ENCODE measurements around the gene NOVA1. TPM values are rescaled to one million over a fixed set of nuclear protein-coding genes. Genes with fewer than 3 reads are reported as not detected.

NOVA1 gene
- total and polyA plus RNA-seq, 2 donors (not counting 3 experiments of a cell fraction or from before 2014, with no cell fraction given) = 2.7 to 3.3 TPM

DNA sequence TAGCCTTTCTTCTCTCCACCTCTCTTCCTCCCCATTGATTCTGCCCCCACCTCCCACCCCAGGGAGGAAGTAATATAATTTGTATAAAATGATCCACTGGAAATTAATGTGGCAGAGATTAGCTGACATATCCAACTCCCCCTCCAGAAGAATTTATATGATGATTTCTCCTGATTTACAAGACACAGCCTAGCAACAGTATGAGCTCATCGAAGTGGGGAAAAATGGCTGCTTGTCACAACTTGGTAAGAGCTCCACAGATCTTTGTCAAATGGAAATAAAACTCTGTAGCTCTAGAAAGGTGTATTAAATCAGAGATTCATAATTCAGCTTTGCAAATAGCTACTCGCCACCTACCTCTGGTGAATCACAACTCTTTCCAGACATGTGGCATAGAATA is 195.7 kb downstream of the NOVA1 start:
- no peak for FAIRE-seq
- Histone ChIP-seq H3K79me2 (ENCODE audit: control insufficient read depth, insufficient read depth, low read length) (no peaks in the 10 kb centered on the region), H3K9ac (replicated peaks; ENCODE audit: extremely low read depth, insufficient read depth, low read length) (no peak overlapping the region), H3K4me1 (ENCODE audit: control insufficient read depth, extremely low read depth, insufficient read depth, low read length) (no peaks in the 10 kb centered on the region), H3K4me3 (replicated peaks in 1 of 3; ENCODE audit: insufficient read depth in 1 of 3, low read depth in 1 of 3, low read length in 3 of 3) (no peak overlapping the region), H3K4me2 (ENCODE audit: insufficient read depth, low read length) (no peak overlapping the region), H3K27me3 (ENCODE audit: control insufficient read depth in 2 of 2, insufficient read depth in 2 of 2, low read length in 2 of 2) (peaks cover 0 to 3% of the 10 kb centered on the region in 2 experiments), H3K9me1 (replicated peaks; ENCODE audit: control insufficient read depth, extremely low read depth, insufficient read depth, low read length) (no peaks in the 10 kb centered on the region), H2AFZ (ENCODE audit: low read depth, low read length) (no peak overlapping the region), H4K20me1 (replicated peaks; ENCODE audit: control insufficient read depth, extremely low read depth, insufficient read depth, low read length) (no peaks in the 10 kb centered on the region), H3K27ac (ENCODE audit: insufficient read depth, low read depth, low read length) (no peak overlapping the region), H3K9me3 (replicated peaks; ENCODE audit: control insufficient read depth, insufficient read depth, low read length) (no peaks in the 10 kb centered on the region), H3K36me3 (ENCODE audit: control insufficient read depth in 2 of 2, extremely low read depth in 1 of 2, insufficient read depth in 2 of 2, low read length in 2 of 2) (no peaks in the 10 kb centered on the region)
- CTCF ChIA-PET = interaction anchor here (1.5 kb wide), 1 partner anchor 989 kb away, joined by 3 read pairs; no protein-coding TSS in a partner anchor
- no peak for DNase-seq (ENCODE audit: low read depth, low spot score)
- POLR2A ChIA-PET = no interaction called here
- no TSS peak for BruUV-seq (replicated peaks)
- dilution Hi-C loops (cut with MboI; ENCODE audit: extremely low pct_ligation_motif_present, low sequenced_read_pairs) = no loop called here
- intact Hi-C loops (cut with micrococcal nuclease) = no loop called here
- TF ChIP-seq POLR2AphosphoS5 (IDR thresholded peaks at IDR 0.05; ENCODE audit: insufficient read depth, low read depth, low read length) (no peak), EZH2 (IDR thresholded peaks at IDR 0.05; ENCODE audit: borderline replicate concordance, low read depth, low read length, severe bottlenecking) (no peak), POLR2A (IDR thresholded peaks at IDR 0.05; ENCODE audit: low read depth, low read length) (no peak), FOS (IDR thresholded peaks at IDR 0.05; ENCODE audit: borderline replicate concordance, insufficient read depth, low read length) (no peak), MYC (IDR thresholded peaks at IDR 0.05; ENCODE audit: low read depth, low read length) (no peak), JUN (IDR thresholded peaks at IDR 0.05; ENCODE audit: borderline replicate concordance, insufficient read depth, insufficient read length, low read depth) (no peak), GATA2 (IDR thresholded peaks at IDR 0.05; ENCODE audit: insufficient read depth, insufficient read length, low read depth, low read length) (no peak)
- TF ChIP-seq, protein P1, sequence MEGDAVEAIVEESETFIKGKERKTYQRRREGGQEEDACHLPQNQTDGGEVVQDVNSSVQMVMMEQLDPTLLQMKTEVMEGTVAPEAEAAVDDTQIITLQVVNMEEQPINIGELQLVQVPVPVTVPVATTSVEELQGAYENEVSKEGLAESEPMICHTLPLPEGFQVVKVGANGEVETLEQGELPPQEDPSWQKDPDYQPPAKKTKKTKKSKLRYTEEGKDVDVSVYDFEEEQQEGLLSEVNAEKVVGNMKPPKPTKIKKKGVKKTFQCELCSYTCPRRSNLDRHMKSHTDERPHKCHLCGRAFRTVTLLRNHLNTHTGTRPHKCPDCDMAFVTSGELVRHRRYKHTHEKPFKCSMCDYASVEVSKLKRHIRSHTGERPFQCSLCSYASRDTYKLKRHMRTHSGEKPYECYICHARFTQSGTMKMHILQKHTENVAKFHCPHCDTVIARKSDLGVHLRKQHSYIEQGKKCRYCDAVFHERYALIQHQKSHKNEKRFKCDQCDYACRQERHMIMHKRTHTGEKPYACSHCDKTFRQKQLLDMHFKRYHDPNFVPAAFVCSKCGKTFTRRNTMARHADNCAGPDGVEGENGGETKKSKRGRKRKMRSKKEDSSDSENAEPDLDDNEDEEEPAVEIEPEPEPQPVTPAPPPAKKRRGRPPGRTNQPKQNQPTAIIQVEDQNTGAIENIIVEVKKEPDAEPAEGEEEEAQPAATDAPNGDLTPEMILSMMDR (IDR thresholded peaks at IDR 0.05; ENCODE audit: extremely low read depth in 1 of 2, insufficient read depth in 1 of 2, low read depth in 1 of 2, low read length in 2 of 2) = no peak
- TF ChIP-seq, protein P2, sequence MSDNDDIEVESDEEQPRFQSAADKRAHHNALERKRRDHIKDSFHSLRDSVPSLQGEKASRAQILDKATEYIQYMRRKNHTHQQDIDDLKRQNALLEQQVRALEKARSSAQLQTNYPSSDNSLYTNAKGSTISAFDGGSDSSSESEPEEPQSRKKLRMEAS (IDR thresholded peaks at IDR 0.05; ENCODE audit: insufficient read depth, insufficient read length) = no peak

Data from endothelial cell of umbilical vein (primary cell).